ENCODE measurements around the gene YEATS2.

YEATS2 gene

GRCh38 chr3:183837390-183837789 lies 139.8 kb downstream of the YEATS2 start:
- DNase-seq (ENCODE audit: low read depth), result no peak

DNA sequence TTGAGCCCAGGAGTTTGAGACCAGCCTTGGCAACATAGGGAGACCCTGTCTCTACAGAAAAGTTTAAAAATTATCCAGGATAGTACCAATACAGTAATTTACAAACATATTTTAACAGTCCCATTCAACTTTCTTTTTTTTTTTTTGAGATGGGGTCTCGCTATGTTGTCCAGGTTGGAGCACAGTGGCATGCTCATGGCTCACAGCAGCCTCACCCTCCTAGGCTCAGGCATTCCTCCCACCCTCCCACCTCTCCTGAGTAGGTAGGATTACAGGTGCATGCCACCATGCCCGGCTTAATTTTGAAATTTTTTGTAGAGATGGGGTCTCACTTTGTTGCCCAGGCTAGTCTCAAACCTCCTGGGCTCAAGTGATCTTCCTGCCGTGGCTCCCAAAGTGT lies 140.3 kb downstream of the YEATS2 start:
- no peak for DNase-seq (ENCODE audit: low read depth)

GRCh38 chr3:183839751-183840150 lies 142.2 kb downstream of the YEATS2 start:
- DNase-seq (ENCODE audit: low read depth), result no peak

- no peak for DNase-seq (ENCODE audit: low read depth)
Observed at GRCh38 chr3:183844606-183845005, 147.0 kb downstream of the YEATS2 start.

DNA sequence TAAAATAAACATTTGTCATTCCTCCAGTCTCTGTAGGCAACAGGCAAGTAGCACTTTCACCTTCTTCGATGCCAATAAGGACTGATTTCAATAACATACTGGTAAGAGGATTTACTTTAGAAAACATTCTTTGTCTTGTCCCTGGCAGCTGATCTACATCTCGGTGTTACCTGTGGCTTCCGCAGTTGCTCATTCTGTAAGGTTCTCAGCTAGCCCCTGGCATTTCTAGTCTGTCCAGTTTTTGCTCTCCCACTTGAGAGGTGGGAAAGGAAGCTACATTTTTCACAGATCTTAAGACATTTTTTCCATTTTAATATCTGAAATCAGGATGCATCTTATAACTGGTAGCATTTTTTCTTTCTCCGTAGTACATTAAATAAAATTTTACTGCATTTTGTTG lies 147.5 kb downstream of the YEATS2 start:
- DNase-seq (ENCODE audit: low read depth), result no peak

DNA sequence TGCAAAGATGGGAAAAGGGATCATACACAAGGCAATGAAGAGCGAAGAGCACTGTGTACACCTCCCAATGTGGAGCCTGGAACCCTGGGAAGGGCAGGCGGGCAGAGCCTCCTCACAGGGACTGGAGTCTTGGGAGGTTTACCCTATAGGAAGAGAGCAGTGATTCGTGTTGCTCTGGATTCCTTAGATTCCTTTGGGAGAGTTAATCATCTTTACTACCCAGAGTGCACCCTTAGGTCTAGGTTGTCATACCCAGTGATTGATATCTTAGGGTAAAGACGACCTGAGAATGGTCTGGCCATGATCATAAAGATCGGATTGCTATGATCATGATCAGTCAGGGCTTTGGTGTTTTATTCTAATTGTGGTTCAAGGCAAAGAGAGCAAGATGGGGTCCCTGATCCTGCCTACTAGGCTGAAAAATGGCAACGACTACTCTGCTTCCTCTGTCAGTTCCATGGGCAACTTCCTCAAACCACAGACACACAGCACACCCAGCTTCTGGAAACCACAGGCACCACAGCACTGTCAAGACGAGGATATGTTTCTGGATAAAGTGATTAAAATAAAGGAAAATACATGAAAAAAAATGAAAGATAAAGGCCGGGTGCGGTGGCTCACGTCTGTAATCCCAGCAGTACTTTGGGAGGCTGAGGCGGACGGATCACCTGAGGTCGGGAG lies 148.2 kb downstream of the YEATS2 start:
- no peak for DNase-seq (ENCODE audit: low read depth)

DNA sequence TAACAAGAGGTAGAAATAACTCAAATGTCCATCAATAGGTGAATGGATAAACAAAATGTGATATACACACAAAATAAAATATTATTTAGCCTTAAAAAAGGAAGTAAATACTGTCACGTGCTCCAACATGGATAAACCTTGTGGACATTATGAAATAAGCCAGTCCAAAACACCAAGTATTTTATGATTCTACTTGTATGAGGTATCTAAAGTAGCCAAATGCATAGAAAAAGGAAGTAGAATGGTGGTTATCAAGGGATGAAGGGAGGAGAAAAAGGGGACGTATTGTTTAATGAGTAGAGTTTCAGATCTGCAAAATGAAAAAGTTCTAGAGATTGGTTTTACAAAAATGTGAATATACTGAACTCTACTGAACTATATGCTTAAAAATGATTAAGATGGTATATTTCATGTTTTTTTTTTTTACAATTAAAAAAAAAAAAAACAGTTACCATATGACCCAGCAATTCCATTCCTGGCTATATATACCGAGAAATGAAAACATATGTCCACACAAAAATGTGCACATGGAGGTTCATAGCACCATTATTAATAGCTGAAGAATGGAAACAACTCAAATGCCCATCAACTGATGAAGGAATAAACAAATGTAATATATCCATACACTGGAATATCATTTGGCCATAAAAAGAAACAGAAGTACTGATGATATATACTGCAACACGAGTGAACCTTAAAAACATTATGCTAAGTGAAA lies 156.9 kb downstream of the YEATS2 start:
- DNase-seq (ENCODE audit: low read depth), result no peak

DNA sequence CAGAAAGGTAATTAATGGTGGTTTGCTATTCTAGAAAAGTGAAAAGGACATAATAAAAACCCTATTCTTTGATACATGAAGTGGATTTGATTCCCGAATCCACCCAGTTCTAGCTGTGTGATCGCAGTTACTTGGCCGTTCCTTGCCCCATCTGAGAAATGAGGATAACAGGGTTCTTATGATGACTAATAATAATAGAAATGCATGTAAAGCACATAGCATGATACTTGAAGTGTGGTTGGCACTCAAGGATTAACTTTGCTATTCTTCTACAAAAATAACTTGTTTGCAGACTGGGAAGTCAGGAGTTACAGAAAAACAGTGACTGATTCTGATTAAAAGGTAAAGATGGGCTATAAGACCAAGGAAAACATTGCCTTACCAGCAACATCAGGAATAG lies 160.3 kb downstream of the YEATS2 start:
- no peak for DNase-seq (ENCODE audit: low read depth)

Measured in stimulated activated CD8-positive, alpha-beta memory T cell treated with anti-CD3 and anti-CD28 coated beads, Interleukin-4, amount 100 ng/mL, for 24 hours (primary cell).